A549 (cell line): ENCODE measurements around the gene RPL31. TPM values are rescaled to one million over a fixed set of nuclear protein-coding genes. Genes with fewer than 3 reads are reported as not detected.

Source experiments
- ATAC-seq, 2 experiments: fragments of 200-7000 bp in 1 of 2; fragments of >200 bp in 1 of 2; cut with Nextera tagmentation in 1 of 2; cut with Tn5 transposase in 1 of 2; 3 replicates each; pipeline versions ENCODE4 v1.8.0 to v1.9.1; 2018 to 2020; ENCODE audit warnings: mild to moderate bottlenecking in 1 of 2, moderate library complexity in 1 of 2
- CTCF ChIA-PET: fragments of 300-600 bp; sonication (Branson Sonifier 250); formaldehyde crosslinking; extraction: SDS; loops from one replicate; lab custom pipeline; 2021; ENCODE audit warnings: antibody characterized with exemption, inconsistent platforms; lab: Yijun Ruan, JAX
- POLR2A ChIA-PET: fragments of 350-600 bp; formaldehyde crosslinking; extraction: SDS; loops from one replicate; lab custom pipeline; 2021; ENCODE audit warnings: antibody characterized with exemption, inconsistent platforms; lab: Yijun Ruan, JAX
- DNase-seq, 2 experiments: peaks; one replicate each; pipeline versions ENCODE4 v3.0.0 to v3.0.0-alpha.2; 2011 to 2016; ENCODE audit warnings: low read depth in 1 of 2, low spot score in 1 of 2
- FAIRE-seq: peaks from 2 replicates; lab custom pipeline; 2011; peaks lifted over from hg19 to GRCh38; lab: Jason Lieb, UNC
- H3K27ac ChIP-seq, 2 experiments: fragments of >200 bp; sonication (Bioruptor Twin); formaldehyde crosslinking; 3 replicates each; pipeline ENCODE4 v1.5.1; 2016 to 2017
- H3K4me1 ChIP-seq: fragments of >200 bp; sonication (Bioruptor Twin); formaldehyde crosslinking; 3 replicates; pipeline ENCODE4 v1.6.1; 2016
- H3K4me2 ChIP-seq: fragments of >200 bp; sonication (Bioruptor Twin); formaldehyde crosslinking; 3 replicates; pipeline ENCODE4 v1.6.1; 2016
- H3K4me3 ChIP-seq: fragments of >200 bp; sonication (Bioruptor Twin); formaldehyde crosslinking; 3 replicates; pipeline ENCODE4 v1.5.1; 2016
- H3K9me3 ChIP-seq: fragments of >200 bp; sonication (Bioruptor Twin); formaldehyde crosslinking; 3 replicates; pipeline ENCODE4 v1.6.1; 2016
- CBX8 ChIP-seq: fragments of 200-600 bp; sonication (generic); IDR thresholded peaks from 2 replicates; pipeline ENCODE4 v1.6.1; 2016
- CHD2 ChIP-seq: fragments of 150-350 bp; IDR thresholded peaks from 2 replicates; pipeline ENCODE4 v1.6.1; 2014; ENCODE audit warnings: low read length; ENCODE audit not compliant: partially characterized antibody
- CHD4 ChIP-seq: fragments of 200-600 bp; sonication (generic); IDR thresholded peaks from 2 replicates; pipeline ENCODE4 v1.6.1; 2016; ENCODE audit warnings: antibody characterized with exemption, mild to moderate bottlenecking, borderline replicate concordance
- EHF ChIP-seq: fragments of 250-450 bp; sonication (Bioruptor Pico); IDR thresholded peaks from 2 replicates; pipeline ENCODE4 v1.5.0; 2020; ENCODE audit warnings: mild to moderate bottlenecking
- EP300 ChIP-seq, 2 experiments: fragments of >200 bp; sonication (Bioruptor Twin); formaldehyde crosslinking; IDR thresholded peaks; 2 replicates in 1 of 2; 3 replicates in 1 of 2; pipeline ENCODE4 v1.6.1; 2016 to 2017
- ESRRA ChIP-seq: fragments of 150-350 bp; IDR thresholded peaks from 2 replicates; pipeline ENCODE4 v1.6.1; 2014; ENCODE audit warnings: mild to moderate bottlenecking, low read length, borderline replicate concordance
- FOSB ChIP-seq: fragments of 250-450 bp; sonication (Bioruptor Pico); IDR thresholded peaks from 2 replicates; pipeline ENCODE4 v1.5.0; 2020; ENCODE audit warnings: mild to moderate bottlenecking, moderate library complexity
- FOXS1 ChIP-seq: fragments of 250-450 bp; sonication (Bioruptor Pico); IDR thresholded peaks from 2 replicates; pipeline ENCODE4 v1.5.0; 2020; ENCODE audit warnings: mild to moderate bottlenecking, moderate library complexity
- HDAC2 ChIP-seq: fragments of 200-600 bp; sonication (generic); IDR thresholded peaks from 2 replicates; pipeline ENCODE4 v1.6.1; 2016
- HEYL ChIP-seq: fragments of 250-450 bp; sonication (Bioruptor Pico); IDR thresholded peaks from 2 replicates; pipeline ENCODE4 v1.8.0; 2021; ENCODE audit warnings: mild to moderate bottlenecking, moderate library complexity
- HOXB13 ChIP-seq: fragments of 250-450 bp; sonication (Bioruptor Pico); IDR thresholded peaks from 2 replicates; pipeline ENCODE4 v1.5.0; 2020; ENCODE audit warnings: low read depth, mild to moderate bottlenecking, moderate library complexity
- JUNB ChIP-seq: fragments of >200 bp; sonication (Bioruptor Twin); formaldehyde crosslinking; IDR thresholded peaks from 2 replicates; pipeline ENCODE4 v1.6.1; 2016
- KDM1A ChIP-seq: fragments of 200-600 bp; sonication (generic); IDR thresholded peaks from 2 replicates; pipeline ENCODE4 v1.6.1; 2016; ENCODE audit warnings: low read depth, mild to moderate bottlenecking
- KDM5A ChIP-seq: fragments of 200-600 bp; sonication (generic); IDR thresholded peaks from 2 replicates; pipeline ENCODE4 v1.6.1; 2016; ENCODE audit warnings: antibody characterized with exemption, mild to moderate bottlenecking
- MAZ ChIP-seq: fragments of 150-350 bp; IDR thresholded peaks from 2 replicates; pipeline ENCODE4 v1.6.1; 2014; ENCODE audit warnings: antibody characterized with exemption, low read depth, low read length, borderline replicate concordance
- PHF8 ChIP-seq: fragments of 200-600 bp; sonication (generic); IDR thresholded peaks from 2 replicates; pipeline ENCODE4 v1.6.1; 2016; ENCODE audit warnings: low read depth, mild to moderate bottlenecking, antibody characterized with exemption, moderate library complexity, borderline replicate concordance
- POLR2A ChIP-seq: IDR thresholded peaks from 2 replicates; pipeline ENCODE4 v1.6.1; 2012; ENCODE audit warnings: mild to moderate bottlenecking, low read length
- POLR2AphosphoS2 ChIP-seq: conservative IDR thresholded peaks from 2 replicates; pipeline ENCODE4 v1.6.1; 2012; ENCODE audit warnings: low read length, improper control_type of control experiment, inconsistent platforms
- RAD21 ChIP-seq, 2 experiments: fragments of >200 bp in 1 of 2; sonication (Bioruptor Twin) in 1 of 2; formaldehyde crosslinking in 1 of 2; IDR thresholded peaks in 1 of 2; conservative IDR thresholded peaks in 1 of 2; 2 replicates in 1 of 2; 3 replicates in 1 of 2; pipeline ENCODE4 v1.6.1; 2012 to 2018; ENCODE audit warnings: inconsistent platforms in 1 of 2
- RARB ChIP-seq: fragments of 250-450 bp; sonication (Bioruptor Pico); IDR thresholded peaks from 2 replicates; pipeline ENCODE4 v1.8.0; 2021; ENCODE audit warnings: mild to moderate bottlenecking, moderate library complexity
- RNF2 ChIP-seq: fragments of 200-600 bp; sonication (generic); IDR thresholded peaks from 2 replicates; pipeline ENCODE4 v1.6.1; 2016; ENCODE audit warnings: low read depth, mild to moderate bottlenecking, antibody characterized with exemption, moderate library complexity, borderline replicate concordance
- SMC3 ChIP-seq: fragments of >200 bp; sonication (Bioruptor Twin); formaldehyde crosslinking; IDR thresholded peaks from 3 replicates; pipeline ENCODE4 v1.6.1; 2018; ENCODE audit warnings: inconsistent platforms
- SREBF2 ChIP-seq: fragments of 450-650 bp; IDR thresholded peaks from 2 replicates; pipeline ENCODE4 v1.6.1; 2014; ENCODE audit warnings: mild to moderate bottlenecking, moderate library complexity
- TP53 ChIP-seq: fragments of 250-450 bp; sonication (Bioruptor Pico); IDR thresholded peaks from 2 replicates; pipeline ENCODE4 v1.5.0; 2021; ENCODE audit warnings: mild to moderate bottlenecking, moderate library complexity
- ZC3H11A ChIP-seq: fragments of 450-650 bp; IDR thresholded peaks from 2 replicates; pipeline ENCODE4 v1.6.1; 2014; ENCODE audit warnings: antibody characterized with exemption, mild to moderate bottlenecking
- ZSCAN20 ChIP-seq: fragments of 250-450 bp; sonication (Bioruptor Pico); IDR thresholded peaks from 2 replicates; pipeline ENCODE4 v1.8.0; 2022; ENCODE audit warnings: mild to moderate bottlenecking, moderate library complexity
- WGBS: methylation state at CpG from one replicate; pipeline ENCODE4 v1.1.6; 2017; ENCODE audit errors: missing lambda C conversion rate; 5-methylcytosine and 5-hydroxymethylcytosine counted together
- polyA plus RNA-seq, 4 experiments: library from polyadenylated mRNA; depleted of rRNA in 3 of 4; stranded (reverse); fragments of >200 nt; fragmentation: RNase III in 1 of 4; extraction: RNeasy Plus Mini Kit Qiagen cat#74134 plus additional on column Dnase treatment in 1 of 4; gene quantifications; 2 replicates in 3 of 4; 3 replicates in 1 of 4; pipeline ENCODE4 v1.2.3, GENCODE V29; 2011 to 2017
- TF ChIP-seq, protein P1 (sequence below): IDR thresholded peaks from 2 replicates; pipeline ENCODE4 v1.6.1; 2012
- TF ChIP-seq, protein P2 (sequence below): fragments of 250-450 bp; sonication (Bioruptor Pico); IDR thresholded peaks from 2 replicates; pipeline ENCODE4 v1.5.0; 2021; ENCODE audit warnings: mild to moderate bottlenecking, moderate library complexity, borderline replicate concordance
- TF ChIP-seq, protein P3 (sequence below): fragments of 250-450 bp; sonication (Bioruptor Pico); IDR thresholded peaks from 2 replicates; pipeline ENCODE4 v1.5.0; 2020; ENCODE audit warnings: low read depth, mild to moderate bottlenecking, moderate library complexity

Gene RPL31
- polyA plus RNA-seq, 2 of the 4 experiments (the other 2 are of a cell fraction): 1,803 to 2,064 TPM

DNA sequence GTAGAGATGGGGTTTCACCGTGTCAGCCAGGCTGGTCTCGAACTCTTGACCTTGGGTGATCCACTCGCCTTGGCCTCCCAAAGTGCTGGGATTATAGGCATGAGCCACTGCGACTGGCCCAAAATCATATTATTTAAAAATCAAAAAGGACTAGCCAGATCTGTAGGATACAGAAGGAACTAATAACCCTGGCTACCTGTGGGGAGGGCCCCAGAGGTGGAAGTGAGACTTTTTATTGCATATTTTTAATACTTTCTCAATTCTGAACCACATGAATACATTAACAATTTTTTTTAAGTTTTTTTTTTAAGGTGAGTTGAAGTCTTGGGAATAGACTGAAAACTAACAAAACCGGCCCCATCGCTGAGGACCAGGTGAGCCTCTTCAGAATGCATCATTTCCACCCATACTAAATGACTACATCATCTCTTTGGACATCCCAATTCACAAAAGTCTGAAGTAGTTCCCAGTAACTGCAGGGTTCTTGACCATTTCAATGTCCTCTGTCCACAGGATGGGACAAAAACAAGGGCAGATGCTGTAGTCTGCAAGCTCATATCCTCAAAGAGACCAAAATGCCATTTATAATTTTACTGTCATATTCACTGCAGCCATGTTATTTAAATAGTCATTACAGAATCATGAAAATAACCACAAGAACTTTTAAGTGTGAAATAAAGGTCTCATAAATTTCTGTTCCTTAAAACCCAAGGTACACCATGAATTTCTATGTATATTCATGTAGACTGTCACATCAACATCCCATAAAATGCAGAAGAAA lies 21.4 kb downstream of the RPL31 start:
- DNase-seq: no peak
- no peak for ATAC-seq
- H3K4me3 ChIP-seq: no peak overlapping the region
- WGBS: 94% methylated on average over 6 of the region's 6 CpGs
- no peaks in the 10 kb centered on the region for H3K9me3 ChIP-seq
- FAIRE-seq: no peak
- ChIA-PET CTCF (interaction anchor here (1.2 to 2.7 kb wide), 5 partner anchors 9 to 182 kb away, joined by 3 to 17 read pairs (median 7); no protein-coding TSS in a partner anchor), POLR2A (interaction anchor here (0.6 to 1.2 kb wide), 2 partner anchors 57 to 129 kb away, joined by 3 read pairs; no protein-coding TSS in a partner anchor)
- H3K27ac ChIP-seq: no peak overlapping the region
- no peak overlapping the region for H3K4me2 ChIP-seq
- no peak for TF ChIP-seq TP53 (CRISPR knock-in tag)
- TF ChIP-seq, protein P1, sequence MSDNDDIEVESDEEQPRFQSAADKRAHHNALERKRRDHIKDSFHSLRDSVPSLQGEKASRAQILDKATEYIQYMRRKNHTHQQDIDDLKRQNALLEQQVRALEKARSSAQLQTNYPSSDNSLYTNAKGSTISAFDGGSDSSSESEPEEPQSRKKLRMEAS: no peak
- TF ChIP-seq POLR2A: no peak
- no peak for TF ChIP-seq SREBF2
- TF ChIP-seq KDM1A: no peak
- no peaks in the 10 kb centered on the region for H3K4me1 ChIP-seq

DNA sequence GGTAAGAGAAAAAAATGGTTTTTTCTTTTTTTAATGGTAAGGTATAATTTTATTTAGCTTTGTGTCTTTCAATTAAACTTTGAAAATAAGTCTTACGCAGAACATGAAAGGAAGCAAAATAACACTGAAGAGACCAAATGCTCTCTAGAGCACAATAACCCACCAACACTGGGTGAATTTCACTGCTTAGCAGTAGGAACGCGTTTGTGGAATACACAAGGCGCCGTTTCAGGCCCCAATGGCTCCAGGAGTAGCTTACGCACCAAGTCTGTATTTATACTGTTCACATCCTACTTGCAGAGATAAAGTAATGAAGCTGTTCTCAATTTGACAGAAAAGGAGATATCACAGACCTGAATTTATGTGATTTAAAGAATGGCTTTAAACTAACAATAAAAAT lies 23.5 kb downstream of the RPL31 start:
- no peak for DNase-seq
- POLR2A ChIA-PET: interaction anchor here (0.7 kb wide), 1 partner anchor 70 kb away, joined by 3 read pairs; no protein-coding TSS in a partner anchor
- H3K4me2 ChIP-seq: no peak overlapping the region
- no peak overlapping the region for H3K4me3 ChIP-seq
- FAIRE-seq: no peak
- no peak for TF ChIP-seq CHD2
- TF ChIP-seq CBX8: no peak
- no peak for TF ChIP-seq PHF8
- TF ChIP-seq CHD4: no peak
- TF ChIP-seq, protein P1: no peak
- TF ChIP-seq KDM5A: no peak
- TF ChIP-seq ZC3H11A: no peak
- TF ChIP-seq SMC3: no peak
- no peak for TF ChIP-seq EP300 (IDR thresholded peaks at IDR 0.05)
- TF ChIP-seq TP53 (CRISPR knock-in tag): no peak
- TF ChIP-seq KDM1A: no peak
- no peak for TF ChIP-seq POLR2AphosphoS2
- TF ChIP-seq HEYL (CRISPR knock-in tag): no peak
- no peak for TF ChIP-seq HDAC2
- no peak for TF ChIP-seq RARB (CRISPR knock-in tag)
- no peak for TF ChIP-seq RNF2
- no peak for TF ChIP-seq ESRRA
- no peak for TF ChIP-seq HOXB13
- no peak for TF ChIP-seq ZSCAN20
- whole genome bisulfite sequencing: 93% methylated on average over 6 of the region's 6 CpGs
- H3K9me3 ChIP-seq: no peaks in the 10 kb centered on the region
- CTCF ChIA-PET: interaction anchor here (0.6 to 3.9 kb wide), 5 partner anchors 13 to 797 kb away, joined by 3 to 21 read pairs (median 3); no protein-coding TSS in a partner anchor
- H3K4me1 ChIP-seq: peaks cover 2% of the 10 kb centered on the region; the same call in 1 of the 3 replicates
- H3K27ac ChIP-seq: no peak overlapping the region
- no peak for ATAC-seq

DNA sequence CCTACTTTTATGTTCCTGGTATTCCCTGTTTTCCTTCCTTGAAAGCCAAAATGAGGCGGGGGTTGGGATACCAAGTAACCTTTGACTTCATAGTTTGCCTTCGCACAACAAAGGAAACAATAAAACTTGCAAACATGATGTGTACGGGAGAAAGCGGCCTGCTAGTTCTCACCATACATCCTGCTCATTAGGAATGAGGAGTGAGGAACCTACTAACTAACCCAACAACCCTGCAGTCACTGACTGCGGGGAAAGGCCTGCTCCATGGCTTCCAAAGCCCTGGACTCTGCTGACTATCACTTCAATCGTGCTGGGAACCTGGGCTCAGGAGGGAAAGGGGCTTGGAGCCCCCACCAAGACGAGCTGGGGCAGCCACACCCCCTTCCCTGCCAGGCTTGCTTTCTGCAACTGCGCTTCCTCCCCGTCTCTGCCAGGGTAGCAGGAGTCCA lies 24.2 kb downstream of the RPL31 start:
- FAIRE-seq: no peak
- ATAC-seq: no peak
- TF ChIP-seq EHF (no peak), ZSCAN20 (no peak), ZC3H11A (no peak), JUNB (no peak), POLR2AphosphoS2 (no peak), POLR2A (no peak), MAZ (no peak), RAD21 (conservative IDR thresholded peaks at IDR 0.05 in 1 of 2, IDR thresholded peaks at IDR 0.05 in 1 of 2) (no peak), CHD2 (no peak), FOSB (no peak), FOXS1 (CRISPR knock-in tag) (no peak), TP53 (CRISPR knock-in tag) (no peak)
- TF ChIP-seq, protein P1: no peak
- TF ChIP-seq, protein P2, sequence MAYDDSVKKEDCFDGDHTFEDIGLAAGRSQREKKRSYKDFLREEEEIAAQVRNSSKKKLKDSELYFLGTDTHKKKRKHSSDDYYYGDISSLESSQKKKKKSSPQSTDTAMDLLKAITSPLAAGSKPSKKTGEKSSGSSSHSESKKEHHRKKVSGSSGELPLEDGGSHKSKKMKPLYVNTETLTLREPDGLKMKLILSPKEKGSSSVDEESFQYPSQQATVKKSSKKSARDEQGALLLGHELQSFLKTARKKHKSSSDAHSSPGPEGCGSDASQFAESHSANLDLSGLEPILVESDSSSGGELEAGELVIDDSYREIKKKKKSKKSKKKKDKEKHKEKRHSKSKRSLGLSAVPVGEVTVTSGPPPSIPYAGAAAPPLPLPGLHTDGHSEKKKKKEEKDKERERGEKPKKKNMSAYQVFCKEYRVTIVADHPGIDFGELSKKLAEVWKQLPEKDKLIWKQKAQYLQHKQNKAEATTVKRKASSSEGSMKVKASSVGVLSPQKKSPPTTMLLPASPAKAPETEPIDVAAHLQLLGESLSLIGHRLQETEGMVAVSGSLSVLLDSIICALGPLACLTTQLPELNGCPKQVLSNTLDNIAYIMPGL (CRISPR knock-in tag): no peak
- TF ChIP-seq, protein P3, sequence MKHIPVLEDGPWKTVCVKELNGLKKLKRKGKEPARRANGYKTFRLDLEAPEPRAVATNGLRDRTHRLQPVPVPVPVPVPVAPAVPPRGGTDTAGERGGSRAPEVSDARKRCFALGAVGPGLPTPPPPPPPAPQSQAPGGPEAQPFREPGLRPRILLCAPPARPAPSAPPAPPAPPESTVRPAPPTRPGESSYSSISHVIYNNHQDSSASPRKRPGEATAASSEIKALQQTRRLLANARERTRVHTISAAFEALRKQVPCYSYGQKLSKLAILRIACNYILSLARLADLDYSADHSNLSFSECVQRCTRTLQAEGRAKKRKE (CRISPR knock-in tag): no peak

More for the DNA sequence above, 24.2 kb downstream of the RPL31 start:
- ChIA-PET CTCF (interaction anchor here (0.9 to 3.9 kb wide), 5 partner anchors 11 to 179 kb away, joined by 3 to 21 read pairs (median 12); no protein-coding TSS in a partner anchor), POLR2A (no interaction called here)
- Histone ChIP-seq H3K9me3 (no peaks in the 10 kb centered on the region), H3K4me2 (no peak overlapping the region), H3K4me3 (no peak overlapping the region), H3K4me1 (peaks cover 3% of the 10 kb centered on the region; the same call in 1 of the 3 replicates), H3K27ac (no peak overlapping the region)
- DNase-seq: no peak
- WGBS: 78% methylated on average over 9 of the region's 9 CpGs
